MM.1S (cell line): Measurements from ENCODE around the gene DOK1.

ENCODE experiments used
- CTCF ChIP-seq: fragments of 300-600 bp; sonication (generic); IDR thresholded peaks from 2 replicates; pipeline ENCODE4 v1.5.1; 2016; ENCODE audit warnings: antibody characterized with exemption, low read length, mixed read lengths
- EZH2 ChIP-seq: fragments of 300-600 bp; sonication (generic); optimal IDR thresholded peaks from 2 replicates; pipeline ENCODE3; 2017; ENCODE audit warnings: low read depth, mild to moderate bottlenecking, antibody characterized with exemption, low read length, mixed read lengths

- no peak for TF ChIP-seq CTCF
- TF ChIP-seq EZH2: no peak
These were observed 1.4 kb upstream of the DOK1 start for GRCh38 chr2:74552914-74553811.
